ENCODE data around the gene GDF15.
"Not testable (repeated sequence)": the region's sequence is repeated elsewhere in the genome, so short reads cannot be mapped to it uniquely, and the experiment has no call there.

The GDF15 gene

GRCh38 chr19:18392926-18393325 is 7.0 kb downstream of the GDF15 start:
- no peak for FAIRE-seq

GRCh38 chr19:18393836-18394235 is 7.9 kb downstream of the GDF15 start:
- no peak for FAIRE-seq

GRCh38 chr19:18396471-18397241 is 10.7 kb downstream of the GDF15 start:
- no peak for FAIRE-seq

GRCh38 chr19:18397242-18398202 is 11.6 kb downstream of the GDF15 start, which contains the start of gene LRRC25:
TSS of gene LRRC25 (minus strand) at chr19:18397622. CDS start at chr19:18396963, 659 bp downstream.
- FAIRE-seq: no peak

- no peak for FAIRE-seq
Observed at GRCh38 chr19:18399008-18399407, 13.1 kb downstream of the GDF15 start.

GRCh38 chr19:18401580-18402112 is 15.7 kb downstream of the GDF15 start:
- FAIRE-seq: no peak

GRCh38 chr19:18402455-18403248 is 16.7 kb downstream of the GDF15 start:
- not testable (repeated sequence) for FAIRE-seq

- FAIRE-seq: not testable (repeated sequence)
Observed at GRCh38 chr19:18405754-18406153, 19.8 kb downstream of the GDF15 start.

GRCh38 chr19:18406749-18407148 is 20.8 kb downstream of the GDF15 start:
- no peak for FAIRE-seq

GRCh38 chr19:18408053-18408476 is 22.1 kb downstream of the GDF15 start:
- no peak for FAIRE-seq

GRCh38 chr19:18412610-18413239 is 26.8 kb downstream of the GDF15 start:
- no peak for FAIRE-seq

- no peak for FAIRE-seq
Observed at GRCh38 chr19:18414504-18415177, 28.7 kb downstream of the GDF15 start.

- FAIRE-seq: peak; percentile 94
Observed at GRCh38 chr19:18415178-18415867, 29.4 kb downstream of the GDF15 start.

GRCh38 chr19:18416778-18417249 is 30.9 kb downstream of the GDF15 start:
- no peak for FAIRE-seq

- FAIRE-seq: no peak
Observed at GRCh38 chr19:18417250-18418028, 31.5 kb downstream of the GDF15 start.

GRCh38 chr19:18418029-18418482 is 32.1 kb downstream of the GDF15 start:
- no peak for FAIRE-seq

GRCh38 chr19:18418483-18419194 is 32.7 kb downstream of the GDF15 start:
- FAIRE-seq: no peak

- FAIRE-seq: no peak
Observed at GRCh38 chr19:18419195-18419698, 33.3 kb downstream of the GDF15 start, which contains the start of gene SSBP4. TSS of gene SSBP4 (plus strand) at chr19:18419398. CDS start at chr19:18419649, 251 bp downstream.
